Kidney epithelial cell (primary cell): ENCODE measurements around the gene GLIS2. TPM values are rescaled to one million over a fixed set of nuclear protein-coding genes. Genes with fewer than 3 reads are reported as not detected.

ENCODE experiments used
- DNase-seq: peaks from one replicate; pipeline ENCODE4 v3.0.0-alpha.2; 2010; ENCODE audit warnings: low read depth
- H3K27me3 ChIP-seq: 2 replicates; pipeline ENCODE4 v1.6.0; 2011; ENCODE audit warnings: low read length; ENCODE audit not compliant: control insufficient read depth, insufficient read depth
- H3K36me3 ChIP-seq: 2 replicates; pipeline ENCODE4 v1.5.1; 2011; ENCODE audit warnings: low read length; ENCODE audit not compliant: control insufficient read depth, insufficient read depth
- H3K4me3 ChIP-seq: 2 replicates; pipeline ENCODE4 v1.5.1; 2011; ENCODE audit warnings: low read depth, mild to moderate bottlenecking, control low read depth, low read length
- total RNA-seq: library from RNA; depleted of rRNA; stranded (reverse); fragments of >200 nt; gene quantifications from 2 replicates; pipeline ENCODE4 v1.2.3, GENCODE V29; 2015
- TF ChIP-seq, protein P1 (sequence below): IDR thresholded peaks from 2 replicates; pipeline ENCODE4 v1.5.1; 2011; ENCODE audit warnings: mild to moderate bottlenecking, moderate library complexity, low read length, control low read depth, inconsistent platforms; ENCODE audit not compliant: insufficient read depth, poor library complexity, severe bottlenecking

The GLIS2 gene
- total RNA-seq, 1 donor from 2014 or later: 11.5 TPM

DNA sequence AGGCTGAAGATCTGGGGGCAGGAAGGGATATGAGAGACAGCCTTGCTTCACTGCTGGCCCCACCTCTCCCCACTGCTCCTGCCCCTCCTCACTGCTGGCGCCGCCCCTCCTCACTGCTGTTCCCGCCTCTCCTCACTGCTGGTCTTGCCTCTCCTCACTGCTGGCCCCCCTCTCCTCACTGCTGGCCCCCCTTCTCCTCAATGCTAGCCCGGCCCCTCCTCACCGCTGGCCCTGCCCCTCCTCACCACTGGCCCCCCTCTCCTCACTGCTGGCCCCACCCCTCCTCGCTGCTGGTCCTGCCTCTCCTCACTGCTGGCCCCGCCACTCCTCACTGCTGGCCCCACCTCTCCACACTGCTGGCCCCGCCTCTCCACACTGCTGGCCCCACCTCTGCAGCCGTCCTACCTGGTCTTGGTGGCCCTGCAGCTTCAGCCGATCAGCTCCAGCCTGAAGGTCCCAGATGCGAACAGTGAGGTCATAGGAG is 44.7 kb downstream of the GLIS2 start:
- Histone ChIP-seq H3K27me3 (no peaks in the 10 kb centered on the region), H3K4me3 (no peak overlapping the region), H3K36me3 (peaks cover 1% of the 10 kb centered on the region)
- DNase-seq: no peak
- TF ChIP-seq, protein P1, sequence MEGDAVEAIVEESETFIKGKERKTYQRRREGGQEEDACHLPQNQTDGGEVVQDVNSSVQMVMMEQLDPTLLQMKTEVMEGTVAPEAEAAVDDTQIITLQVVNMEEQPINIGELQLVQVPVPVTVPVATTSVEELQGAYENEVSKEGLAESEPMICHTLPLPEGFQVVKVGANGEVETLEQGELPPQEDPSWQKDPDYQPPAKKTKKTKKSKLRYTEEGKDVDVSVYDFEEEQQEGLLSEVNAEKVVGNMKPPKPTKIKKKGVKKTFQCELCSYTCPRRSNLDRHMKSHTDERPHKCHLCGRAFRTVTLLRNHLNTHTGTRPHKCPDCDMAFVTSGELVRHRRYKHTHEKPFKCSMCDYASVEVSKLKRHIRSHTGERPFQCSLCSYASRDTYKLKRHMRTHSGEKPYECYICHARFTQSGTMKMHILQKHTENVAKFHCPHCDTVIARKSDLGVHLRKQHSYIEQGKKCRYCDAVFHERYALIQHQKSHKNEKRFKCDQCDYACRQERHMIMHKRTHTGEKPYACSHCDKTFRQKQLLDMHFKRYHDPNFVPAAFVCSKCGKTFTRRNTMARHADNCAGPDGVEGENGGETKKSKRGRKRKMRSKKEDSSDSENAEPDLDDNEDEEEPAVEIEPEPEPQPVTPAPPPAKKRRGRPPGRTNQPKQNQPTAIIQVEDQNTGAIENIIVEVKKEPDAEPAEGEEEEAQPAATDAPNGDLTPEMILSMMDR: no peak

DNA sequence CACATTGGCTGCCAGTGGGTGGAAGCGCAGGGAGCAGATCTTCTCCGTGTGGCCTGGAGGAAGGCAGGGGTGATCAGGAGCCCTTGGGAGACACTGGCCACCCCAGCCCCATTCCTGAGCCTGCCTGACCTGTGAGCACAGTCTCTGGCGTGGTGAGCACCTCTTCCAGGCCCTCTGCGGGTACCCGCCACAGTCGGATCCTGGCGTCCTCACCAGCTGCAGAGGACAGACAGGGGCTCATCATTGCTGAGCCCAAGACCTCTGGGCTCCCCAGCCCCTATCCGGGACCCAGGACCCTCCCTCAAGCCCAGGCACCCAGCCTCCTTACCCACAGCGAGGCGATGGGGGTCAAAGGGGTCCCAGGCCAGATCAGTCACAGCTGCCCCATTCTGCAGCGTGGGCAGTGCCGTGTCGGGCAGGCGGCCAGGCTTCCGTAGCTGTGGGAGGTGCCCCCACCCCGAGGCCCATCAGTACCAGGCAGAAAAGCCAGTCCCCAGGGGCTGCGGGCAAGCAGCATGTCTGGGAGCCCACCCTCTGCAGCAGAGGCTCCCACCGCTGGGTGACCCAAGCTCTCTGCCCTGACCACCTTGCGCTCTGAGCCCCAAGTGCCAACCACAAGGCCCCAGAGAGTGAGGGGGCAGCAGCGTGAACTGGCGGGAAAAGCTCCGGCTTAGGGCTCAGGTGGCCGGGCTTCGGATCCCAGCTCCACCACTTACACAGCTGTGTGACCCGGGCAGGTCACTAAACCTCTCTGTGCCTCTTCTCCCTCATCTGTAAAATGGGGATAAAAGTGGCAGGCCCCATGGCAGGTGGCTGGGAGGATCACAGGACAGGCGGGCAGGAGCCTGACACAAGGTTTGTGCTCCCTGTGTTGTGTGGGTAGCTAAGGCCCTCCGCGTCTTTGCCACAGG is 45.4 kb downstream of the GLIS2 start:
- H3K36me3 ChIP-seq: peaks cover 1% of the 10 kb centered on the region
- H3K4me3 ChIP-seq: no peak overlapping the region
- no peaks in the 10 kb centered on the region for H3K27me3 ChIP-seq
- TF ChIP-seq, protein P1: no peak
- DNase-seq: no peak

DNA sequence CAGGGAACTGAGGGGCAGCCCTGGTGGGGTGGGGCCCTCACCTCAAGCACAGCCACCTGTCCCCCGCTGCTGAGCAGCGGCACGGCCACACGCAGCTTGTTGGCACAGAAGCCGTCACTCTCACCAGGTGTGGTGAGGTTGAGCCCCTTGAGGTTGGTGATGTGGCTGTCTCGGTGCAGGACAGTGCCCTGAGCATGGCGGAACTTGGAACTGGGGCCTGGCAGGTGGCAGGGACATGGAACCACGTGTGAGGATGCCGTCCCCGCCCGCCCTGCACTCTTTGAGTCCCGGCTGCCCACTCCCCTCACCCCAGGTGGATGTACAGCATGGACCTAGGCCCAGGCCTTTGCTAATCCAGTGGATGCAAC is 46.1 kb downstream of the GLIS2 start:
- TF ChIP-seq, protein P1: no peak
- DNase-seq: no peak

DNA sequence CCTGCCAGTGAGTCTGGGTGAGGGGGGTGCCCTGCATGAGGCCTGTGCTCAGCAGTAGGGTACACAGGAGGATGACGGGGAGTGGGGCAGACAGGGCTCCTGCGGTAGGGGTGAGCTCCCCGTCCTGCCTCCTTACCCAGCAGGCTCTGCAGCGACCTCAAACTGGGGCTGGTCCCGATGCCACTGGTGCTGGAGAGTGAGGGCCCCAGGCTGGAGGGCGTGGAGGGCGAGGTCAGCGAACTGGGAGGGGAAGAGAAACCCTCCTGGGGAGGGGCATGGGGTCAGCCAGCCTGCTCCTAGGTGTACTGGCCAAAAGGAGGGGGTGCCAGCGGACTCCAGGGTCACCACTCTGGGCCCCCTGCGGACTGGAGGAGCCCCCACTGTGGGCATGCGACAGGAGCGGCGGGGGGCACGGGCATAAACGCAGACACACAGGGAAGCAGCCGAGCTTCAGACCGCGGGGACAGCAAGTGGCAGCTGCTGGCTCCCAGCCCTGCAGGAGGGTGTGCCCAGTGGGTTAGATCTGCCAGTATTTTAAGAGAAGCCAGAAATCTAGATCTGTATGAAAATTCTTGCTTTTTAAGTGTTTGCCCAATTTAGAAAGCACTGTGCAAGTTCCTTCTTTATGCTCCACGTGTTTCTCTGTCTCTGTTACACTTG is 46.7 kb downstream of the GLIS2 start:
- TF ChIP-seq, protein P1: no peak
- no peak overlapping the region for H3K4me3 ChIP-seq

More for the DNA sequence above, 46.1 kb downstream of the GLIS2 start:
- Histone ChIP-seq H3K36me3 (peaks cover 1% of the 10 kb centered on the region), H3K27me3 (no peaks in the 10 kb centered on the region), H3K4me3 (no peak overlapping the region)

DNA sequence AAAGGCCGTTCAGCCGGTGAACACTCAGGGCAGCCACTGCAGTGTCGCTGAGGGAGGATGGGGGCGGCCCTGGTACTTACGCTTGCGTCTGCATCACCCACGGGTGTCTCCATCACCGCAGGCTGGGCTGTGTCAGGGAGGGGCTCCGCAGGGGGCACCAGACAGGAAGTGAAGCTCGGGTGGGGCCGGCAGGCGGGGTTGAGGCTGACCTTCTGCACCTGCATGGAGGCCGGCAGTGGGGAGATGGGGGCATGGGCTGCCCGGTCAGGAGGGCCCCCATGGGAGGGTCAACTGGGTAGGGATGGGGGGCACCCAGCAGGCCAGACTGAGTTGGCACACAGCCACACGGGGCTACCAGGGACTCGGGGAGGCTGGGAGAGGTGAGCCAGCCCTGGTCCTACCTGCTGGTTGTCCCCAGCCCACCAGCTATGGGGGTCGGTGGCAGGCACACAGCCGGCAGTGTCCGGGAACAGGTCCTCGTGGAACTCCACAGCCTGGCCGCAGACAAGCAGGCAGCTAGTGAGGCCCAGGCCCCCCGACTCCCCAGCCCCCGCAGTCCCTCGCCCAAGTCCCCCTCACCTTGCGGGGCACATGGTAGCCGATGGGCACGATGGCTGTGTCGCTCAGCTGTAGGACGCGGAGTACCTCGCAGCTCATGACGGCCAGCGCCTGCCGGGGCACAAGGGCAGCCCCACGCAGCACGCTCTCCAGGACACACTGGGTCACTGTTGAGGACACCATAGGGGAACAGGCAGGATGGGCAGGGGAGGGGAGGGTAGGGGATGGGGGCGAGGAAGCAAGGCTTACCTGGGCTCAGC is 48.5 kb downstream of the GLIS2 start:
- H3K36me3 ChIP-seq: peaks cover 1% of the 10 kb centered on the region
- H3K27me3 ChIP-seq: no peaks in the 10 kb centered on the region
- TF ChIP-seq, protein P1: no peak
- no peak for DNase-seq
- no peak overlapping the region for H3K4me3 ChIP-seq

More for the DNA sequence above, 46.7 kb downstream of the GLIS2 start:
- no peak for DNase-seq
- H3K27me3 ChIP-seq: no peaks in the 10 kb centered on the region
- H3K36me3 ChIP-seq: peaks cover 1% of the 10 kb centered on the region
